Common myeloid progenitor, CD34-positive (primary cell): ENCODE results near the gene IMP3.

Experiments
- CTCF ChIA-PET: fragments of 350-600 bp; sonication (Branson Sonifier 250); formaldehyde crosslinking; loops from one replicate; lab custom pipeline; 2021; ENCODE audit warnings: antibody characterized with exemption; lab: Charles Lee
- POLR2A ChIA-PET: fragments of 350-600 bp; sonication (Branson Sonifier 250); formaldehyde crosslinking; loops from one replicate; lab custom pipeline; 2021; ENCODE audit warnings: antibody characterized with exemption; lab: Charles Lee
- DNase-seq, 3 donors: peaks; one replicate each; pipeline versions ENCODE4 v3.0.0 to v3.0.0-alpha.2; 2013
- H3K27ac ChIP-seq, 2 experiments: 1 replicate in 1 of 2; 2 replicates in 1 of 2; pipeline ENCODE4 v1.7.0; 2013; ENCODE audit warnings: inconsistent platforms in 2 of 2, low read length in 2 of 2, mild to moderate bottlenecking in 2 of 2, low read depth in 1 of 2, moderate library complexity in 1 of 2; ENCODE audit not compliant: severe bottlenecking in 2 of 2, insufficient read depth in 1 of 2, poor library complexity in 1 of 2
- H3K27me3 ChIP-seq, 5 experiments: replicated peaks in 2 of 5; 1 replicate in 3 of 5; 2 replicates in 2 of 5; pipeline versions ENCODE4 v1.6.1 to v1.7.0; 2013; ENCODE audit warnings: low read length in 4 of 5, mild to moderate bottlenecking in 2 of 5, moderate library complexity in 2 of 5, inconsistent platforms in 1 of 5; ENCODE audit not compliant: insufficient read depth in 5 of 5, control insufficient read depth in 4 of 5
- H3K36me3 ChIP-seq, 4 experiments: 1 replicate in 2 of 4; 2 replicates in 2 of 4; pipeline versions ENCODE4 v1.6.1 to v1.7.0; 2013; ENCODE audit warnings: low read length in 3 of 4, control low read depth in 1 of 4, mild to moderate bottlenecking in 1 of 4; ENCODE audit not compliant: control insufficient read depth in 4 of 4, insufficient read depth in 4 of 4
- H3K4me1 ChIP-seq, 4 experiments: 1 replicate in 3 of 4; 2 replicates in 1 of 4; pipeline versions ENCODE4 v1.6.1 to v1.7.1; 2013; ENCODE audit warnings: low read length in 3 of 4, mild to moderate bottlenecking in 3 of 4, control low read depth in 1 of 4, inconsistent platforms in 1 of 4, moderate library complexity in 1 of 4; ENCODE audit not compliant: control insufficient read depth in 4 of 4, insufficient read depth in 4 of 4; ENCODE audit errors: control extremely low read depth in 1 of 4
- H3K4me3 ChIP-seq, 7 experiments: 1 replicate in 4 of 7; 2 replicates in 3 of 7; pipeline versions ENCODE4 v1.5.1 to v1.7.0; 2013; ENCODE audit warnings: mild to moderate bottlenecking in 7 of 7, low read length in 6 of 7, moderate library complexity in 6 of 7, inconsistent platforms in 2 of 7, low read depth in 2 of 7, control low read depth in 1 of 7; ENCODE audit not compliant: insufficient read depth in 4 of 7, control insufficient read depth in 1 of 7; ENCODE audit errors: extremely low read depth in 1 of 7
- H3K9me3 ChIP-seq, 5 experiments: 1 replicate in 4 of 5; 2 replicates in 1 of 5; pipeline versions ENCODE4 v1.6.1 to v1.7.1; 2013; ENCODE audit warnings: low read length in 4 of 5, mild to moderate bottlenecking in 2 of 5, inconsistent platforms in 1 of 5, low read depth in 1 of 5, moderate library complexity in 1 of 5; ENCODE audit not compliant: control insufficient read depth in 4 of 5, insufficient read depth in 2 of 5; ENCODE audit errors: control extremely low read depth in 1 of 5
- WGBS: methylation state at CpG from one replicate; pipeline ENCODE4 v1.1.5; 2013; ENCODE audit not compliant: insufficient coverage; 5-methylcytosine and 5-hydroxymethylcytosine counted together

The IMP3 gene

GRCh38 chr15:75646112-75646943, 6.3 kb upstream of the IMP3 start:
- peaks cover 0 to 5% (median 0%) of the 10 kb centered on the region in 4 experiments for H3K36me3 ChIP-seq
- no peak overlapping the region for H3K27ac ChIP-seq
- peaks cover 0 to 24% (median 22%) of the 10 kb centered on the region in 4 experiments for H3K4me1 ChIP-seq
- no peak for DNase-seq
- 53% methylated on average over 5 of the region's 5 CpGs for WGBS
- H3K9me3 ChIP-seq = no peaks in the 10 kb centered on the region
- CTCF ChIA-PET = interaction anchor here (1.0 to 1.8 kb wide), 3 partner anchors 36 to 134 kb away, joined by 3 to 5 read pairs (median 3); no protein-coding TSS in a partner anchor
- POLR2A ChIA-PET = interaction anchor here (1.6 to 1.7 kb wide), 2 partner anchors 20 to 138 kb away, joined by 3 to 7 read pairs; no protein-coding TSS in a partner anchor
- peaks cover 0 to 6% (median 0%) of the 10 kb centered on the region in 5 experiments for H3K27me3 ChIP-seq
- peak overlapping the region; percentile 57 to 93 (median 76) for H3K4me3 ChIP-seq

GRCh38 chr15:75644376-75644775, 4.4 kb upstream of the IMP3 start:
- peaks cover 2 to 31% (median 26%) of the 10 kb centered on the region in 4 experiments for H3K4me1 ChIP-seq
- H3K27ac ChIP-seq = no peak overlapping the region
- no peaks in the 10 kb centered on the region for H3K36me3 ChIP-seq
- no peak for DNase-seq
- WGBS = 100% methylated on average over 2 of the region's 2 CpGs
- no peaks in the 10 kb centered on the region for H3K9me3 ChIP-seq
- H3K27me3 ChIP-seq = peaks cover 0 to 6% (median 0%) of the 10 kb centered on the region in 5 experiments
- no peak overlapping the region for H3K4me3 ChIP-seq
- ChIA-PET CTCF (interaction anchor here (0.8 kb wide), 1 partner anchor 47 kb away, joined by 3 read pairs; no protein-coding TSS in a partner anchor), POLR2A (interaction anchor here (1.7 kb wide), 1 partner anchor 18 kb away, joined by 3 read pairs; no protein-coding TSS in a partner anchor)

DNA sequence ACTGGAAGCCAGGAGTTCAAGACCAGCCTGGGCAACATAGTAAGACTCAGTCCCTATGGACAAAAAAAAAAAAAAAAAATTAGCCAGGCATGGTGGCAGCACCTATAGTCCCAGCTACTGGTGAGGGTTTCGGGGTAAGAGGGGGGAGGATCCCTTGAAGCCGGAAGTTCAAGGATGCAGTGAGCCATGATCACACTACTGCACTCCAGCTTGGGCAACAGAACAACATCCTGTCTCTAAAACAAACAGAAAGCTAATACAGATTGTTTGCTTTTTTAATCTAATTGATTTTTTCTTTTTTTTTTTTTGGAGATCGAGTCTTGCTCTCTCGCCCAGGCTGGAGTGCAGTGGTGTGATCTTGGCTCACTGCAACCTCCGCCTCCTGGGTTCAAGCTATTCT, 1.6 kb upstream of the IMP3 start:
- Histone ChIP-seq H3K36me3 (peaks cover 0 to 13% (median 4%) of the 10 kb centered on the region in 4 experiments), H3K27ac (no peak overlapping the region), H3K4me3 (no peak overlapping the region), H3K4me1 (peaks cover 10 to 41% (median 28%) of the 10 kb centered on the region in 4 experiments), H3K9me3 (no peaks in the 10 kb centered on the region), H3K27me3 (peaks cover 0 to 6% (median 0%) of the 10 kb centered on the region in 5 experiments)
- CTCF ChIA-PET = interaction anchor here (1.0 to 5.3 kb wide), 8 partner anchors 12 to 274 kb away, joined by 3 to 31 read pairs (median 4); partner anchors contain the start of gene SNUPN
- POLR2A ChIA-PET = interaction anchor here (3.5 kb wide), 1 partner anchor 15 kb away, joined by 17 read pairs; the partner anchor contains the start of gene SNUPN
- DNase-seq = peak in 2 of 3 donors; percentile 14 to 27
- 100% methylated on average over 1 of the region's 5 CpGs for WGBS

DNA sequence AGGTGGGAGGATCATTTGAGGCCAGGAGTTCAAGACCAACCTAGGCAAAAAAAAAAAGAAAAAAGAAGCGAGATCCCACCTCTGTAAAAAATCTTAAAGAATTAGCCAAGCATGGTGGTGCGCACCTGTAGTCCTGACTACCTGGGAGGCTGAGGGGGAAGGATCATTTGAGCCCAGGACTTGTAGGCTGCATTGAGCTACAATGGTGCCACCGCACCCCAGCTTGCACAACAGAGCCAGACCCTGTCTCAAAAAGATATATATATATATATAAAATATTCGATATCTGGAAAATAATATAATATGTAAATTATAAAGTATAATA, 1.1 kb upstream of the IMP3 start:
- Histone ChIP-seq H3K9me3 (no peaks in the 10 kb centered on the region), H3K4me3 (peak overlapping the region in 2 of 7 experiments; percentile 98 to 99), H3K27ac (peak overlapping the region in 1 of 2 experiments; percentile 86), H3K36me3 (peaks cover 0 to 13% (median 4%) of the 10 kb centered on the region in 4 experiments), H3K27me3 (peaks cover 0 to 3% (median 0%) of the 10 kb centered on the region in 5 experiments), H3K4me1 (peaks cover 10 to 37% (median 27%) of the 10 kb centered on the region in 4 experiments)
- CTCF ChIA-PET = interaction anchor here (0.8 to 5.3 kb wide), 8 partner anchors 14 to 273 kb away, joined by 3 to 31 read pairs (median 4); partner anchors contain the start of genes PTPN9 and SNUPN
- 70% methylated on average over 2 of the region's 4 CpGs for WGBS
- peak in 1 of 3 donors; percentile 67 for DNase-seq
- POLR2A ChIA-PET = interaction anchor here (1.4 to 3.5 kb wide), 2 partner anchors 15 to 187 kb away, joined by 4 to 17 read pairs; partner anchors contain the start of gene SNUPN

DNA sequence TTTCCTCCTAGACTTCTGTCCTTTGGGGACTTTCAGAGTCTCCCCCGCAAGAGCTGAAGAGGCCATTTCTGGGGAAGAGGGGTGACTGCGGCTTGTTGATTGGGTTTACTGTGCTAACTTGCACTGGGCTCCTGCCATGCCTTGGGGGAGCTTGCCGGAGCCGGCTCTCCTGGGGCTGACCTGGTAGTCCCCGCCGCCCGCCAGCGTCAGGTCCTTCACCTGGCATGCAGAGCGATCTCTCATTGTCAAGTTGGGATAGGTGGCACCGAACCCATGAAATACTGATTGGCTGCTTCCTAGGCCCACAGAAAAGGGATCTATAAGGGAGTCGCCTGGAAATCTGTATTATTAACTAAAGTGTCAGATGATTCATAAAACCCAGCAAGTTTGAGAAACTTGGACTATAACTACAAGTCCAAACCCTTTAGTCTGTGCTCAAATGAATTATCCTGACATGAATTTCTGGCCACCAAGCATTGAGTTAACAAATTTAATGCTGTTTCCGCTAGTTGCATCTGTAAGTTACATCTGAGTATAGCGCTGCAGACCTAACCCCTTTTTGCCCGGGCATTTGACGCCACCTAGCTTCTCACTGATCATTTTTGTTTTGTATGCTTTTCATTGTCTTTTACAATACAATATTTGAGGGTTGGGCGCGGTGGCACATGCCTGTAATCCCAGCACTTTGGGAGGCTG, 607 bp upstream of the IMP3 start:
- H3K27me3 ChIP-seq = no peaks in the 10 kb centered on the region
- DNase-seq = peak; percentile 80 to 89 (median 85)
- ChIA-PET POLR2A (interaction anchor here (1.4 to 3.5 kb wide), 2 partner anchors 14 to 187 kb away, joined by 4 to 17 read pairs; partner anchors contain the start of gene SNUPN), CTCF (interaction anchor here (0.8 to 5.3 kb wide), 14 partner anchors 11 to 273 kb away, joined by 3 to 31 read pairs (median 4); partner anchors contain the start of genes MAN2C1, PTPN9, SIN3A and SNUPN)
- 0% methylated on average over 11 of the region's 17 CpGs for WGBS
- H3K27ac ChIP-seq = peak overlapping the region; percentile 54 to 86
- H3K4me3 ChIP-seq = peak overlapping the region; percentile 45 to 99 (median 84)
- peaks cover 0 to 13% (median 4%) of the 10 kb centered on the region in 4 experiments for H3K36me3 ChIP-seq
- peaks cover 10 to 37% (median 27%) of the 10 kb centered on the region in 4 experiments for H3K4me1 ChIP-seq
- H3K9me3 ChIP-seq = no peaks in the 10 kb centered on the region

DNA sequence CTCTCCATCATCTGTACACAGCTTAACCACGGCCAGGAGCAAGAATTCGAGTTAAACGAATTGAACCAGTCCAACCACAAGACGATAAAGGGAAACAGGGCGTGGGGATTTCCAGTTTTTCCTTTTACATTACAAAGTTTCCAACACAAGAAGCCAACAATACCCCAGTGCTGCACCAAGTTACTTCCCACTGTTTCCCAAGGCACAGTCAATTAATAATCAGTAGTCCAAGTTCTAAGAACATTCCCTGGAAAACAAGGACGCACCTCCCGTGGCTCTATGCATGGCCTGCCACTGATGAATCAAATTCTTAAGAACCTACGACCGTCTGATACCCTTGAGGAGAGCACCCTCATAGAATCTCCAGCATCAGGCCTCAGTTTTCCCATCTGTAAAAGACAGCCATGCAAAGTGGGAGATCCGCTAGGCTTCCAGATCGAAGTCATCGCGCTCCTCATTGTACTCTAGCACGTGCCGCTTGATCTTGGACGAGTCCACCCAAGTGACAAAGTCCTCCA, 774 bp downstream of the IMP3 start:
- DNase-seq = peak in 2 of 3 donors; percentile 41 to 44
- H3K4me1 ChIP-seq = peaks cover 10 to 37% (median 27%) of the 10 kb centered on the region in 4 experiments
- H3K27me3 ChIP-seq = no peaks in the 10 kb centered on the region
- peak overlapping the region; percentile 54 to 86 for H3K27ac ChIP-seq
- ChIA-PET POLR2A (interaction anchor here (0.9 to 3.5 kb wide), 2 partner anchors 13 to 32 kb away, joined by 4 to 17 read pairs; partner anchors contain the start of gene SNUPN), CTCF (interaction anchor here (1.1 to 5.3 kb wide), 10 partner anchors 12 to 271 kb away, joined by 3 to 31 read pairs (median 8); partner anchors contain the start of genes MAN2C1, SIN3A and SNUPN)
- H3K36me3 ChIP-seq = peaks cover 0 to 13% (median 4%) of the 10 kb centered on the region in 4 experiments
- H3K9me3 ChIP-seq = no peaks in the 10 kb centered on the region
- peak overlapping the region; percentile 77 to 99 (median 84) for H3K4me3 ChIP-seq
- 0% methylated on average over 11 of the region's 16 CpGs for WGBS
